Thoracic aorta (tissue), 2 donors: Measurements from ENCODE around the gene CEP72. TPM values are rescaled to one million over a fixed set of nuclear protein-coding genes. Genes with fewer than 3 reads are reported as not detected.

Experiments used
- ATAC-seq: fragments of 150-250 bp; one replicate; pipeline ENCODE4 v1.8.0; 2017; ENCODE audit warnings: low read depth; ENCODE audit not compliant: insufficient number of reproducible peaks, low FRiP score
- DNase-seq: peaks from one replicate; pipeline ENCODE4 v3.0.0-alpha.2; 2020; ENCODE audit warnings: low spot score
- H3K27ac ChIP-seq, 2 donors: fragments of 200-600 bp; sonication (generic); 1 replicate in 1 of 2; 2 replicates in 1 of 2; pipeline ENCODE4 v1.5.1; 2016; ENCODE audit warnings: mild to moderate bottlenecking in 2 of 2, moderate library complexity in 2 of 2
- H3K27me3 ChIP-seq: fragments of 200-600 bp; sonication (generic); replicated peaks from 2 replicates; pipeline ENCODE4 v1.6.0; 2016; ENCODE audit warnings: mild to moderate bottlenecking; ENCODE audit not compliant: insufficient read depth
- H3K36me3 ChIP-seq: fragments of 200-600 bp; sonication (generic); one replicate; pipeline ENCODE4 v1.5.1; 2016
- H3K4me1 ChIP-seq, 2 donors: fragments of 200-600 bp; sonication (generic); 1 replicate in 1 of 2; 2 replicates in 1 of 2; pipeline versions ENCODE4 v1.5.1 to v1.6.0; 2016; ENCODE audit warnings: low read depth in 2 of 2, mild to moderate bottlenecking in 1 of 2; ENCODE audit not compliant: control insufficient read depth in 1 of 2
- H3K4me3 ChIP-seq: fragments of 200-600 bp; sonication (generic); 2 replicates; pipeline ENCODE4 v1.5.1; 2016; ENCODE audit warnings: mild to moderate bottlenecking
- H3K9me3 ChIP-seq: fragments of 200-600 bp; sonication (generic); 2 replicates; pipeline ENCODE4 v1.5.1; 2016
- CTCF ChIP-seq: fragments of 200-600 bp; sonication (generic); IDR thresholded peaks from one replicate; pipeline ENCODE4 v1.5.1; 2019; ENCODE audit warnings: antibody characterized with exemption
- total RNA-seq, 2 donors: library from RNA; depleted of rRNA; stranded (reverse); fragments of >200 nt; gene quantifications; one replicate each; pipeline versions ENCODE4 v1.1.0 to v1.2.3, GENCODE V29; 2016

Gene CEP72
- total RNA-seq, 2 donors from 2014 or later: 0.68 to 2.0 TPM

DNA sequence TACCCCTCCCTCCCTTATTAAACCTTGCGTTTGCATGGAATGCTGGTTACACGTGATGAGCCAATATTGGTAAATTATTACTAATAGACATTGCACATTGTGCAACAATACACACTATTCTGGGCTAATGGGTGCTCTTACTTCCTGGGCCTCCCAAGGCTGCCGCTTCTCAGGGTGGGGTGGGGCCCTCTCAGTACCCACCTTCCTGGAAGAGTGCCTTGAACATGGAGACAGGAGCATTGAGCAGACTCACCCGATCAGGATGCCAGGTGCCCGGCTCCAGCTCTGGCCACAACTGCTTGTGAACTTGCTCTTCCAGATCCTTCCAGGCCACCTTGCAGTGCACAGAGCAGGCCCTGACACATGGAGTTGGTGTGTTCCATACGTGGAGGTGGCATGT is 24.7 kb upstream of the CEP72 start:
- Histone ChIP-seq H3K4me3 (no peak overlapping the region), H3K36me3 (no peaks in the 10 kb centered on the region), H3K27ac (no peak overlapping the region), H3K27me3 (no peaks in the 10 kb centered on the region), H3K4me1 (peaks cover 0 to 4% of the 10 kb centered on the region in 2 donors), H3K9me3 (no peaks in the 10 kb centered on the region)
- no peak for DNase-seq
- ATAC-seq: no peak
- TF ChIP-seq CTCF: no peak

DNA sequence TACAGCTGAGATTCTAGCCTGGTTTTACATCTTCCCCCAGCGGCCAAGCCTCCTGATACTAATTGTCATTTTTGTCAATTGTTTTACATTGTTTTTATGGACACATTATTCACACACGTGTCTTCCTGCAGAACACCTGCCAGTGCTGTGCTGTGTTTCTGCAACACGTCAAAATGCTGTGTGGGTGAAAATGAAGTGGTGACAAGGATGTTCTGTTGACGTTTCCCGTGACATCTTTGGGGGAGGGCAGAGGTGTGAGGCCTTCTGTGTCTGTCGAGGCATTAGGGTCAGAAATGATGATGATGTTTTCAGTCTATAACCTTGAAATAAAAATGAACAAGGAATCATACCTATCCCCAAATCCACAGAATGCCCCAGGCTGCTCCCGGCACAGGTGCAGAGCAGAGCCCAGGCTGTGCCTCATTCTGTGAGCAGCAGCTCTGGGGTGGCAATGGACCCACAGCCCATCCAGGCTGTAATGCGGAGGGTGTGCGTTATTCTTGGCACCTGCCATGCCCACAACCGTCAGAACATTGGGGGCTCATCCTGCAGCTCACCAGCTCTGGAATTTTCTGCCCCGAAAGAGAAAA is 23.6 kb upstream of the CEP72 start:
- H3K27me3 ChIP-seq: no peaks in the 10 kb centered on the region
- no peak for ATAC-seq
- no peak for DNase-seq

GRCh38 chr5:589173-589572 is 23.0 kb upstream of the CEP72 start:
- Histone ChIP-seq H3K27me3 (no peaks in the 10 kb centered on the region), H3K4me1 (peaks cover 0 to 4% of the 10 kb centered on the region in 2 donors), H3K27ac (no peak overlapping the region), H3K36me3 (no peaks in the 10 kb centered on the region), H3K9me3 (no peaks in the 10 kb centered on the region), H3K4me3 (no peak overlapping the region)
- ATAC-seq (no peak), DNase-seq (no peak)
- no peak for TF ChIP-seq CTCF

More for the DNA sequence above, 23.6 kb upstream of the CEP72 start:
- peaks cover 0 to 4% of the 10 kb centered on the region in 2 donors for H3K4me1 ChIP-seq
- no peaks in the 10 kb centered on the region for H3K9me3 ChIP-seq
- H3K36me3 ChIP-seq: no peaks in the 10 kb centered on the region
- no peak overlapping the region for H3K27ac ChIP-seq
- H3K4me3 ChIP-seq: no peak overlapping the region
- no peak for TF ChIP-seq CTCF

DNA sequence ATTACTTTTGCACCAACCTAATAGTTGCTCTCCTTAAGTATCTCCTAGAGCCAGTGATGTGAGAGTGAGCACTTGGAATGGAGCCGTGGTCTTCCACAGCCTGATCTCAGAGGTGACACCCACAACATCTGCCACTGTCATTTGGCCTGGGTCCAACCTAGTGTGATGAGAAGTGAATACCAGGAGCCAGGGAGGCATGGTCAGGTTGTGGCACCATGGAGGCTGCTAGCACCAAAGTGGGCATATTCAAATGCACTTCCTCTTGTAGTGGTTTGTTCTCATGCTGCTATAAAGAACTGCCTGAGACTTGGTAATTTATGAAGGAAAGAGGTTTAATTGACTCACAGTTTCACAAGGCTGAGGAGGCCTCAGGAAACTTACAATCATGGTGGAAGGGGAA is 22.6 kb upstream of the CEP72 start:
- DNase-seq: no peak
- Histone ChIP-seq H3K9me3 (no peaks in the 10 kb centered on the region), H3K4me3 (no peak overlapping the region), H3K27me3 (no peaks in the 10 kb centered on the region), H3K4me1 (peaks cover 0 to 4% of the 10 kb centered on the region in 2 donors), H3K36me3 (no peaks in the 10 kb centered on the region), H3K27ac (peak overlapping the region in 1 of 2 donors; percentile 42)
- no peak for TF ChIP-seq CTCF
- ATAC-seq: no peak

DNA sequence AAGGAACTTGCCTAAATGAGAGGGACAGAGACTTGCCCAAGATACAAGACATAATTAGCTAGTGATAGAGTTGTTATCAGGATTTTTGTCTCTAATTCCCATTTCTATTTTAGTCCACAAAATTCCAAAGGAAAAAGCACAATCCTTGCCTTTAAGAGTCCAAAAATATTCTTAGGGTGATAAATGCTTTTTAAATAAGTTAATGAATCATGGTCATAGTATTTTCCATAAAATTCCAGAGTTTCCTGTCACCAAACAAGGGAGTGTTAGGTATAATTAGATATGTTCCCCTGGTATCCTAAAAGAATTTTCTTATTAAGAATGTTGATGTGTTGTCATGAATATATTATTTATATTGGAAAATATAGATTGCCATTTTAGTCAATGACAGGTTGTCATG is 21.8 kb upstream of the CEP72 start:
- ATAC-seq: no peak
- no peak for TF ChIP-seq CTCF
- Histone ChIP-seq H3K4me3 (no peak overlapping the region), H3K4me1 (peaks cover 0 to 4% of the 10 kb centered on the region in 2 donors), H3K27ac (peak overlapping the region in 1 of 2 donors; percentile 42), H3K36me3 (no peaks in the 10 kb centered on the region), H3K9me3 (no peaks in the 10 kb centered on the region), H3K27me3 (no peaks in the 10 kb centered on the region)
- DNase-seq: no peak
